Hepatic stellate cell (primary cell): ENCODE measurements around the gene ZNF398.

Source experiments
- DNase-seq: peaks from one replicate; pipeline ENCODE4 v3.0.0; 2011; ENCODE audit warnings: low spot score

Gene ZNF398

GRCh38 chr7:149228831-149229471 lies 81.7 kb downstream of the ZNF398 start:
- no peak for DNase-seq

- no peak for DNase-seq
Measured at GRCh38 chr7:149229526-149229925, 82.3 kb downstream of the ZNF398 start.

GRCh38 chr7:149232362-149232761 lies 85.1 kb downstream of the ZNF398 start:
- no peak for DNase-seq
